Ascending aorta (tissue), 2 donors: ENCODE data around the gene MAFF. TPM values are rescaled to one million over a fixed set of nuclear protein-coding genes. Genes with fewer than 3 reads are reported as not detected.

ENCODE experiments used
- DNase-seq, 2 donors: peaks; one replicate each; pipeline ENCODE4 v3.0.0-alpha.2; 2019; ENCODE audit warnings: low spot score in 2 of 2
- H3K27ac ChIP-seq, 2 donors: fragments of 200-600 bp; sonication (generic); one replicate each; pipeline ENCODE4 v1.5.1; 2016 to 2017; ENCODE audit warnings: mild to moderate bottlenecking in 1 of 2
- H3K27me3 ChIP-seq: fragments of 200-600 bp; sonication (generic); one replicate; pipeline ENCODE4 v1.5.1; 2017
- H3K36me3 ChIP-seq, 2 donors: fragments of 200-600 bp; sonication (generic); one replicate each; pipeline ENCODE4 v1.5.1; 2016
- H3K4me1 ChIP-seq, 2 donors: fragments of 200-600 bp; sonication (generic); one replicate each; pipeline ENCODE4 v1.5.1; 2016 to 2017; ENCODE audit warnings: mild to moderate bottlenecking in 1 of 2
- H3K4me3 ChIP-seq, 2 donors: fragments of 200-600 bp; sonication (generic); one replicate each; pipeline ENCODE4 v1.5.1; 2016 to 2017; ENCODE audit warnings: mild to moderate bottlenecking in 1 of 2
- H3K9me3 ChIP-seq, 2 donors: fragments of 200-600 bp; sonication (generic); one replicate each; pipeline ENCODE4 v1.5.1; 2016
- intact Hi-C: fragments of 100-400 bp; cut with DNase I; formaldehyde crosslinking; loops from one replicate; pipeline ENCODE4 v1.15.1; 2023
- total RNA-seq: library from RNA; depleted of rRNA; stranded (reverse); fragments of >200 nt; gene quantifications from one replicate; pipeline ENCODE4 v1.1.0, GENCODE V29; 2016
- TF ChIP-seq, protein P1 (sequence below), 3 experiments: fragments of 200-600 bp in 2 of 3; fragments of 450-650 bp in 1 of 3; sonication (generic) in 2 of 3; IDR thresholded peaks; one replicate each; pipeline ENCODE4 v1.5.1; 2016 to 2019; ENCODE audit warnings: antibody characterized with exemption in 3 of 3, mild to moderate bottlenecking in 1 of 3, moderate library complexity in 1 of 3

MAFF gene
- total RNA-seq, 1 donor from 2014 or later, result 183 TPM

DNA sequence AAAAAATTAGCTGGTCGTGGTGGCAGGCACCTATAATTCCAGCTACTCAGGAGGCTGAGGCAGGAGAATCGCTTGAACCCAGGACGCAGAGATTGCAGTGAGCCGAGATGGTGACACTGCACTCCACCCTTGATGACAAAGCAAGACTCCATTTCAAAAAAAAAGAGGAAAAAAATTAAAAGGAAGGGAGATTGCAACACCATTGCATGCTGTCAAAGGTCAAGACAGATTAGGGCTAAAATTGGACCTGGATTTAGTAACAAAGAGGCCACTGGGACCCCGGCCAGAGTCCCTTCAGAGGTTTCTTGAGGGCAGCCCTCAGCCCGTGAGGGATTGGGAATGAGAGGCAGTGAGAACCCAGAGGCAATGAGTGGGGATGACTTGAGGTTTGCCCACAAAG, 8.2 kb upstream of the MAFF start:
- Histone ChIP-seq H3K4me1 (peaks cover 0 to 11% of the 10 kb centered on the region in 2 donors), H3K36me3 (no peaks in the 10 kb centered on the region), H3K27ac (no peak overlapping the region), H3K4me3 (no peak overlapping the region), H3K9me3 (no peaks in the 10 kb centered on the region), H3K27me3 (no peaks in the 10 kb centered on the region)
- intact Hi-C loops, result no loop called here
- no peak for DNase-seq
- TF ChIP-seq, protein P1, sequence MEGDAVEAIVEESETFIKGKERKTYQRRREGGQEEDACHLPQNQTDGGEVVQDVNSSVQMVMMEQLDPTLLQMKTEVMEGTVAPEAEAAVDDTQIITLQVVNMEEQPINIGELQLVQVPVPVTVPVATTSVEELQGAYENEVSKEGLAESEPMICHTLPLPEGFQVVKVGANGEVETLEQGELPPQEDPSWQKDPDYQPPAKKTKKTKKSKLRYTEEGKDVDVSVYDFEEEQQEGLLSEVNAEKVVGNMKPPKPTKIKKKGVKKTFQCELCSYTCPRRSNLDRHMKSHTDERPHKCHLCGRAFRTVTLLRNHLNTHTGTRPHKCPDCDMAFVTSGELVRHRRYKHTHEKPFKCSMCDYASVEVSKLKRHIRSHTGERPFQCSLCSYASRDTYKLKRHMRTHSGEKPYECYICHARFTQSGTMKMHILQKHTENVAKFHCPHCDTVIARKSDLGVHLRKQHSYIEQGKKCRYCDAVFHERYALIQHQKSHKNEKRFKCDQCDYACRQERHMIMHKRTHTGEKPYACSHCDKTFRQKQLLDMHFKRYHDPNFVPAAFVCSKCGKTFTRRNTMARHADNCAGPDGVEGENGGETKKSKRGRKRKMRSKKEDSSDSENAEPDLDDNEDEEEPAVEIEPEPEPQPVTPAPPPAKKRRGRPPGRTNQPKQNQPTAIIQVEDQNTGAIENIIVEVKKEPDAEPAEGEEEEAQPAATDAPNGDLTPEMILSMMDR (IDR thresholded peaks at IDR 0.05), result no peak

DNA sequence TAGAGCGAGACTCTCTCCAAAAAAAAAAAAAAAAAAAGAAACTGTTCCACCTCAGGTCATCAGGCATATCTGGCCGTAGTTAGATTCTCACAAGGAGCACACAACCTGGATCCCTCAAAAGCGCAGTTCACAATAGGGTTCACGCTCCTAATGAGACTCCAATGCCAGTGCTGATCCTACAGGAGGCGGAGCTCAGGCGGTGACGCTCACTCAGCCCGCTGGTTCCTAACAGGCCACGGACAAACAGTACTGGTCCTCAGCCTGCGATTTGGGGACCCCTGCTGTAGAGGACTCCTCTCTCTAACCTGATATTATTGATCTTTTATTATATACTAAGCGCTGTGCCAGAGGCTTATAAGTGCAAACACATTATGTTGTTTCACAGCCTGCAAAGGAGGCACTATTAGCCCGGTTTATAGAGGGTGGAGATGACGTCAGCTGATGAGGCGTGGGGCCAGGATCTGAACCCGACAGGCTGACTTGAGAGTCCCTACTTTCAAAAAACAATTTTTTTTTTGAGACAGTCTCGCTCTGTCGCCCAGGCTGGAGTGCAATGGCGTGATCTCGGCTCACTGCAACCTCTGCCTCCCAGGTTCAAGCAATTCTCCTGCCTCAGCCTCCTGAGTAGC, 4.9 kb upstream of the MAFF start:
- H3K9me3 ChIP-seq, result no peaks in the 10 kb centered on the region
- H3K4me1 ChIP-seq, result peaks cover 0 to 10% of the 10 kb centered on the region in 2 donors
- no peak overlapping the region for H3K4me3 ChIP-seq
- DNase-seq, result no peak
- no peaks in the 10 kb centered on the region for H3K36me3 ChIP-seq
- TF ChIP-seq, protein P1 (IDR thresholded peaks at IDR 0.05), result no peak
- no peaks in the 10 kb centered on the region for H3K27me3 ChIP-seq
- H3K27ac ChIP-seq, result no peak overlapping the region
- intact Hi-C loops, result no loop called here

DNA sequence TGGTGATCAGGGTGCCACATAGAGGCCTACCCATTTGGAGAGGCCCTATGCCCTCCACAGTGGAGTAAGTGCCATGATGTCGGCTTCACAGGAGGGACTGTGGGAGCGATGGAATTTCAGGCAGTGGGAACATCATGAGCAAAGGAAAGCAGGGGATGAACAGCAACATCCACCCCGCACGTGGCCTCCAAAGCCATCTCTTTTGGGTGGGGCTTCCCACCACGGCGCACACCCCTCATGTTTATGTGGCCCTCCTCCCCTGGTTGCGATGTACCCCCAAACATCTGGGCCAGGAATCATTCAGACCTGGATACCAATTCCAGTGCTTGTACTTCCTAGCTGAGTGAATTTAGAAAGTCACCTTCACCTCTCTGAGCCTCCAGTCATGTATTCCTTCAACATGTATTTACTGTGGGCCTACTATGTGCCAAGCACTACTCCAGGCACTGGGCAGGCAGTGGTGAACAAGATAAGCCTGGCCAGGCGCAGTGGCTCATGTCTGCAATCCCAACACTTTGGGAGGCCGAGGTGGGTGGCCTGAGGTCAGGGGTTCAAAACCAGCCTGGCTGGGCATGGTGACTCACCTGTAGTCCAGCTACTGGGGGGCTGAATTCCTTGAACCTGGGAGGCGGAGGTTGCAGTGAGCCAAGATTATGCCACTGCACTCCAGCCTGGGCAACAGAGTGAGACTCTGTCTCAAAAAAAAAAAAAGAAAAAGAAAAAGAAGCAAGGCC, 1.8 kb upstream of the MAFF start:
- Histone ChIP-seq H3K36me3 (no peaks in the 10 kb centered on the region), H3K27ac (no peak overlapping the region), H3K27me3 (no peaks in the 10 kb centered on the region), H3K9me3 (no peaks in the 10 kb centered on the region), H3K4me1 (peaks cover 16 to 19% of the 10 kb centered on the region in 2 donors), H3K4me3 (no peak overlapping the region)
- DNase-seq, result no peak
- intact Hi-C loops, result loop anchor here (2.0 to 5.0 kb wide), 4 partner anchors 57 to 372 kb away; partner anchors contain the start of gene DMC1
- TF ChIP-seq, protein P1 (IDR thresholded peaks at IDR 0.05), result no peak

DNA sequence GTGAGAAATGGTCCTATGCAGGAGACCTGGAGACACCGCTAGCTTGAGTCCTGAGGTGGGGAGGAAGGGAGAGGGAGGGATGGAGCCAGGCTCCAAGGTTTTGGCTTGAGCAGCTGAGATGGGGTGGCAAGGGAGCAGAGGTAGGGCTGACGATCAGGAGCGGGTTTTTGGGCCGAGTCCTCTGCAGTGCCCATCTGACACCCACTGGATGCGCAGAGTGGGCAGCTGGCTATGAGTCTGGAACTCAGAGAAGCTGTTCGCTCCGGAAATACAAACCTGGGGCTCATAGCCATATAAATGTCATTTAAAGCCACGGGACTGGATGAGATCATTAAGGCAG, 453 bp upstream of the MAFF start:
- Histone ChIP-seq H3K36me3 (no peaks in the 10 kb centered on the region), H3K4me3 (peak overlapping the region; percentile 87 to 89), H3K27me3 (no peaks in the 10 kb centered on the region), H3K4me1 (peaks cover 19 to 26% of the 10 kb centered on the region in 2 donors), H3K9me3 (no peaks in the 10 kb centered on the region), H3K27ac (peak overlapping the region; percentile 99 to 100)
- DNase-seq, result no peak
- TF ChIP-seq, protein P1 (IDR thresholded peaks at IDR 0.05), result no peak
- intact Hi-C loops, result loop anchor here (1.0 to 5.0 kb wide), 6 partner anchors 20 to 371 kb away; partner anchors contain the start of genes DMC1, PICK1 and PLA2G6

DNA sequence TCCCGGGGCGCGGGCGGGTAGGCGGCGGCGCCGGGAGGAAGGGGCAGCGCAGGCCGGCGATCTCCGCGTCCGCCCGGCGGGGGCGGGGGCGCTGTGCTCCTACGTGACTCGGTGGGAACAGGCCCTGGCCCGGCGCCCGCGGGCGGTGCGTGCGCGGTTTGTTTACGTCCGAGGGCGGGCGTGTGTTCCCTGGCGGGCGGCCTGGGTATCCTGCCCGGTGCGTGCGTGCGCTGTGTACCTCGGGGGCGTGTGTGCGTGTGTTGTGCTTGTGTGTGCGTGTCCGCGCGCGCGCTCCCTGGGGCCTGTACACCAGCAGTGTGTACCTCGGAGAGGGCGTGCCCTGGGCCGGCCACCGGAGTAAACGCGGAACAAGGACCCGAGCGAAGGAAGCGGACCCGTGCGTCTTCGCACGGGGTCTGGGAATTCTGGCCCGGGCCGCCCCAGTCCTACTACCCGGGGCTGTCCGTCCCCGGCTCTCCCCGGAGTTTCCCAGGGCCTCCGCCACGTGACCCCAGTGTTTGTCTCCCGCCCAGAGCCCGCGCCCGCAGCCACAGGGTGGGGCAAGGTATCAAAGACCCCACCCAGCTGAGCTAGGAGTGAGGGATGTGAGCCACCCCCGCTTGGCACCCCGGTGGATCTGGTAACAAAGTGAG, 769 bp downstream of the MAFF start:
- Histone ChIP-seq H3K27me3 (no peaks in the 10 kb centered on the region), H3K27ac (peak overlapping the region; percentile 99 to 100), H3K9me3 (no peaks in the 10 kb centered on the region), H3K4me1 (peaks cover 19 to 26% of the 10 kb centered on the region in 2 donors), H3K36me3 (peaks cover 0 to 5% of the 10 kb centered on the region in 2 donors), H3K4me3 (peak overlapping the region; percentile 87 to 89)
- intact Hi-C loops, result loop anchor here (2.0 to 5.0 kb wide), 5 partner anchors 16 to 370 kb away; partner anchors contain the start of gene DMC1
- peak; percentile 79 to 96 for DNase-seq
- TF ChIP-seq, protein P1 (IDR thresholded peaks at IDR 0.05), result peak in 1 of 3 experiments; percentile 49
